NCI-H82 (cell line): ENCODE measurements around the gene HNF1A.

Source experiments
- DNase-seq: peaks from one replicate; lab custom pipeline; 2025; lab: John Stamatoyannopoulos, UW

The HNF1A gene

GRCh38 chr12:121050725-121051124, 72.4 kb downstream of the HNF1A start:
- peak; percentile 17 for DNase-seq
